Calu3 (cell line): ENCODE measurements around the gene SMAD7. TPM values are rescaled to one million over a fixed set of nuclear protein-coding genes. Genes with fewer than 3 reads are reported as not detected.
A peak's percentile ranks its signal among the peaks of the same experiment; 100 is the strongest.

Experiments
- BruUV-seq: library from RNA; stranded (reverse); fragments of 400-500 nt; replicated peaks from 2 replicates; lab custom pipeline; 2021; lab: Mats Ljungman, UMichigan
- CTCF ChIA-PET: fragments of 300-600 bp; sonication (Branson Sonifier 250); formaldehyde crosslinking; loops from one replicate; lab custom pipeline; 2022; ENCODE audit warnings: antibody characterized with exemption; lab: Charles Lee
- DNase-seq: peaks from one replicate; pipeline ENCODE4 v3.0.0; 2022
- H3K27ac Mint-ChIP-seq: one replicate; pipeline ENCODE4 v1.8.0; 2022; ENCODE audit warnings: mixed read lengths; ENCODE audit not compliant: unreplicated experiment
- H3K27me3 Mint-ChIP-seq: one replicate; pipeline ENCODE4 v1.8.0; 2022; ENCODE audit warnings: mixed read lengths; ENCODE audit not compliant: unreplicated experiment
- H3K36me3 Mint-ChIP-seq: one replicate; pipeline ENCODE4 v1.8.0; 2022; ENCODE audit warnings: mild to moderate bottlenecking, moderate library complexity, mixed read lengths; ENCODE audit not compliant: insufficient read depth, unreplicated experiment
- H3K4me1 Mint-ChIP-seq: one replicate; pipeline ENCODE4 v1.8.0; 2022; ENCODE audit warnings: mild to moderate bottlenecking, low read depth, mixed read lengths; ENCODE audit not compliant: unreplicated experiment
- H3K4me3 Mint-ChIP-seq: one replicate; pipeline ENCODE4 v1.8.0; 2022; ENCODE audit warnings: mild to moderate bottlenecking, low read depth, moderate library complexity, mixed read lengths; ENCODE audit not compliant: unreplicated experiment
- H3K9me3 Mint-ChIP-seq: one replicate; pipeline ENCODE4 v1.8.0; 2022; ENCODE audit warnings: low read depth, mixed read lengths; ENCODE audit not compliant: unreplicated experiment
- CTCF ChIP-seq: fragments of 200-600 bp; IDR thresholded peaks from one replicate; pipeline ENCODE4 v1.8.0; 2022; ENCODE audit warnings: antibody characterized with exemption; ENCODE audit not compliant: unreplicated experiment
- intact Hi-C: fragments of 100-400 bp; cut with micrococcal nuclease; formaldehyde crosslinking; loops from one replicate; pipeline ENCODE4 v1.10.0; 2022; ENCODE audit not compliant: unreplicated experiment
- total RNA-seq: library from RNA; stranded (reverse); gene quantifications from 2 replicates; pipeline ENCODE4 v1.2.3, GENCODE V29; 2022

SMAD7 gene
- total RNA-seq, 1 experiment from 2014 or later = 13.7 TPM

- intact Hi-C loops = no loop called here
- no peak overlapping the region for H3K27ac Mint-ChIP-seq
- TF ChIP-seq CTCF = no peak
- H3K9me3 Mint-ChIP-seq = no peaks in the 10 kb centered on the region
- H3K36me3 Mint-ChIP-seq = peaks cover 36% of the 10 kb centered on the region
- BruUV-seq = no TSS peak
- H3K27me3 Mint-ChIP-seq = no peaks in the 10 kb centered on the region
- H3K4me3 Mint-ChIP-seq = no peak overlapping the region
- no peak for DNase-seq
- H3K4me1 Mint-ChIP-seq = peaks cover 64% of the 10 kb centered on the region
- CTCF ChIA-PET = no interaction called here
These were observed 25.3 kb downstream of the SMAD7 start for GRCh38 chr18:48925491-48925780.

- peaks cover 58% of the 10 kb centered on the region for H3K4me1 Mint-ChIP-seq
- no peaks in the 10 kb centered on the region for H3K27me3 Mint-ChIP-seq
These were observed 25.9 kb downstream of the SMAD7 start for GRCh38 chr18:48924630-48925490.

GRCh38 chr18:48923746-48924629 lies 26.8 kb downstream of the SMAD7 start:
- H3K4me3 Mint-ChIP-seq = no peak overlapping the region
- intact Hi-C loops = no loop called here
- H3K27me3 Mint-ChIP-seq = no peaks in the 10 kb centered on the region
- H3K4me1 Mint-ChIP-seq = peaks cover 49% of the 10 kb centered on the region
- BruUV-seq = no TSS peak
- DNase-seq = no peak
- H3K9me3 Mint-ChIP-seq = no peaks in the 10 kb centered on the region
- no peak for TF ChIP-seq CTCF
- H3K27ac Mint-ChIP-seq = peak overlapping the region; percentile 79
- CTCF ChIA-PET = no interaction called here
- H3K36me3 Mint-ChIP-seq = peaks cover 27% of the 10 kb centered on the region

More at GRCh38 chr18:48924630-48925490, 25.9 kb downstream of the SMAD7 start:
- H3K4me3 Mint-ChIP-seq = no peak overlapping the region
- CTCF ChIA-PET = no interaction called here
- H3K9me3 Mint-ChIP-seq = no peaks in the 10 kb centered on the region
- peak overlapping the region; percentile 79 for H3K27ac Mint-ChIP-seq
- intact Hi-C loops = no loop called here
- peaks cover 31% of the 10 kb centered on the region for H3K36me3 Mint-ChIP-seq
- TF ChIP-seq CTCF = no peak
- DNase-seq = no peak
- BruUV-seq = no TSS peak

- Mint-ChIP-seq H3K4me1 (peaks cover 40% of the 10 kb centered on the region), H3K36me3 (peaks cover 23% of the 10 kb centered on the region), H3K27me3 (no peaks in the 10 kb centered on the region), H3K9me3 (no peaks in the 10 kb centered on the region), H3K4me3 (peak overlapping the region; percentile 11), H3K27ac (peak overlapping the region; percentile 23)
- no peak for DNase-seq
- intact Hi-C loops = no loop called here
- no TSS peak for BruUV-seq
- no peak for TF ChIP-seq CTCF
- CTCF ChIA-PET = no interaction called here
These were observed 27.7 kb downstream of the SMAD7 start for GRCh38 chr18:48922801-48923730.
